Measurements from ENCODE around the gene NKD2. TPM values are rescaled to one million over a fixed set of nuclear protein-coding genes. Genes with fewer than 3 reads are reported as not detected.
A peak's percentile ranks its signal among the peaks of the same experiment; 100 is the strongest.

Gene NKD2
- total and polyA plus RNA-seq, 9 of the 15 experiments (the other 6 are each of a cell fraction or from before 2014, with no cell fraction given), result 0.09 to 0.64 (median 0.27) TPM; not detected in 5

GRCh38 chr5:1048861-1049838, 40.5 kb downstream of the NKD2 start:
- H3K4me3 ChIP-seq, result no peak overlapping the region
- ChIA-PET CTCF (ENCODE audit: low intra/inter-chr PET ratio) (interaction anchor here (0.6 kb wide), 1 partner anchor 146 kb away, joined by 4 read pairs; no protein-coding TSS in a partner anchor), POLR2A (interaction anchor here (0.6 kb wide), 2 partner anchors 17 to 77 kb away, joined by 3 to 4 read pairs; no protein-coding TSS in a partner anchor)
- ATAC-seq, result no peak
- no peak for FAIRE-seq
- in situ Hi-C loops (cut with MboI), result no loop called here
- H3K27me3 ChIP-seq (ENCODE audit: control insufficient read depth in 2 of 2, insufficient read depth in 2 of 2, low read length in 2 of 2), result peaks cover 34 to 52% of the 10 kb centered on the region in 2 experiments
- DNase-seq (ENCODE audit: extremely low read depth in 1 of 4, low spot score in 3 of 4), result no peak
- 0 out of 4 replicates have a peak overlapping the region, but pooled peaks of 1 of the 2 experiments have one; percentile 17 for H3K9ac ChIP-seq (ENCODE audit: insufficient read depth in 1 of 2, low read depth in 2 of 2, low read length in 2 of 2)
- H3K4me2 ChIP-seq (ENCODE audit: insufficient read depth, low read length), result no peak overlapping the region
- no peaks in the 10 kb centered on the region for H3K9me1 ChIP-seq (ENCODE audit: control insufficient read depth, insufficient read depth, low read length)
- intact Hi-C loops (cut with micrococcal nuclease), result no loop called here
- BruUV-seq (replicated peaks), result no TSS peak
- H2AFZ ChIP-seq (ENCODE audit: low read depth, low read length), result no peak overlapping the region
- 10% methylated on average over 39 of the region's 39 CpGs for WGBS (ENCODE audit: insufficient coverage, low coverage, missing lambda C conversion rate)
- H3K79me2 ChIP-seq (ENCODE audit: control insufficient read depth, insufficient read depth, low read length), result no peaks in the 10 kb centered on the region
- H4K20me1 ChIP-seq (replicated peaks; ENCODE audit: control insufficient read depth, insufficient read depth, low read length), result peaks cover 14% of the 10 kb centered on the region
- peaks cover 0 to 23% of the 10 kb centered on the region in 2 experiments; a peak in 1 of 5 replicates for H3K4me1 ChIP-seq (replicated peaks in 1 of 2; ENCODE audit: control insufficient read depth in 2 of 2, insufficient read depth in 2 of 2, low read length in 2 of 2)
- H3K36me3 ChIP-seq (ENCODE audit: control insufficient read depth, insufficient read depth, low read length), result no peaks in the 10 kb centered on the region
- H3K27ac ChIP-seq (ENCODE audit: extremely low read depth, low read depth, low read length), result no peak overlapping the region
- H3K9me3 ChIP-seq (replicated peaks; ENCODE audit: control insufficient read depth, insufficient read depth, low read depth, low read length), result peaks cover 3% of the 10 kb centered on the region
- TF ChIP-seq, protein P1, sequence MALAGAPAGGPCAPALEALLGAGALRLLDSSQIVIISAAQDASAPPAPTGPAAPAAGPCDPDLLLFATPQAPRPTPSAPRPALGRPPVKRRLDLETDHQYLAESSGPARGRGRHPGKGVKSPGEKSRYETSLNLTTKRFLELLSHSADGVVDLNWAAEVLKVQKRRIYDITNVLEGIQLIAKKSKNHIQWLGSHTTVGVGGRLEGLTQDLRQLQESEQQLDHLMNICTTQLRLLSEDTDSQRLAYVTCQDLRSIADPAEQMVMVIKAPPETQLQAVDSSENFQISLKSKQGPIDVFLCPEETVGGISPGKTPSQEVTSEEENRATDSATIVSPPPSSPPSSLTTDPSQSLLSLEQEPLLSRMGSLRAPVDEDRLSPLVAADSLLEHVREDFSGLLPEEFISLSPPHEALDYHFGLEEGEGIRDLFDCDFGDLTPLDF (CRISPR knock-in tag; IDR thresholded peaks at IDR 0.05), result no peak
- no peak for TF ChIP-seq WHSC1 (IDR thresholded peaks at IDR 0.05; ENCODE audit: low read length)
- TF ChIP-seq ZNF668 (CRISPR knock-in tag; IDR thresholded peaks at IDR 0.05), result no peak
- no peak for TF ChIP-seq NCOR1 (IDR thresholded peaks at IDR 0.05)
- TF ChIP-seq ZNF561 (CRISPR knock-in tag; conservative IDR thresholded peaks at IDR 0.05), result no peak
- TF ChIP-seq EZH2 (IDR thresholded peaks at IDR 0.05; ENCODE audit: borderline replicate concordance, low read depth, low read length), result no peak
- no peak for TF ChIP-seq ELF4 (CRISPR knock-in tag; IDR thresholded peaks at IDR 0.05)
- TF ChIP-seq BHLHE40 (IDR thresholded peaks at IDR 0.05; ENCODE audit: low read length), result no peak
- no peak for TF ChIP-seq BCOR (IDR thresholded peaks at IDR 0.05)
- no peak for TF ChIP-seq ZNF445 (CRISPR knock-in tag; IDR thresholded peaks at IDR 0.05; ENCODE audit: low read depth)
- TF ChIP-seq, protein P2, sequence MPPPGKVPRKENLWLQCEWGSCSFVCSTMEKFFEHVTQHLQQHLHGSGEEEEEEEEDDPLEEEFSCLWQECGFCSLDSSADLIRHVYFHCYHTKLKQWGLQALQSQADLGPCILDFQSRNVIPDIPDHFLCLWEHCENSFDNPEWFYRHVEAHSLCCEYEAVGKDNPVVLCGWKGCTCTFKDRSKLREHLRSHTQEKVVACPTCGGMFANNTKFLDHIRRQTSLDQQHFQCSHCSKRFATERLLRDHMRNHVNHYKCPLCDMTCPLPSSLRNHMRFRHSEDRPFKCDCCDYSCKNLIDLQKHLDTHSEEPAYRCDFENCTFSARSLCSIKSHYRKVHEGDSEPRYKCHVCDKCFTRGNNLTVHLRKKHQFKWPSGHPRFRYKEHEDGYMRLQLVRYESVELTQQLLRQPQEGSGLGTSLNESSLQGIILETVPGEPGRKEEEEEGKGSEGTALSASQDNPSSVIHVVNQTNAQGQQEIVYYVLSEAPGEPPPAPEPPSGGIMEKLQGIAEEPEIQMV (tag; conservative IDR thresholded peaks at IDR 0.05; ENCODE audit: low read depth), result no peak
- no peak for TF ChIP-seq NRF1 (conservative IDR thresholded peaks at IDR 0.05 in 1 of 2, IDR thresholded peaks at IDR 0.05 in 1 of 2)

Measured in K562 (cell line).